ENCODE results near the gene ASPM. TPM values are rescaled to one million over a fixed set of nuclear protein-coding genes. Genes with fewer than 3 reads are reported as not detected.

The ASPM gene
- total and polyA plus RNA-seq, 2 of the 4 experiments (the other 2 are of a cell fraction): 7.1 to 27.8 TPM

DNA sequence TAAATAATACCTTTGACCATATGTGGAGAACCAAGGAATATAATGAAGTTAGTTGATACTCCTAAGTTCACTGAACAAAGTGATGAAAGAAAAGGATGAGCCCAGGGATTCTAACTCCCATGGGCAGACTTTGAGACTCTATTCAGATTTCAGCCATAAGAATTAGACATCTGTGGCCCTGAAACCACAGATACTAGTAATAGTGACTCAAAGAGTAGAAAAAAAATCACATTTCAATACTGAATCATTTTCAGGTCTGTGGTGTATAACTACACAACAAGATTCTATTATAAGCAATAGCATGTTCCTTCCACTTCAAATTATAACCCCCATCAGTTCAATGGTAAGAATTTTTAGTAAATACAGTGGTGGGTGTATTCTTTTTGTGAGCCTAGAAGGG, 63.0 kb downstream of the ASPM start:
- ATAC-seq (ENCODE audit: low read depth) (no peak), DNase-seq (no peak)
- no TSS peak for BruUV-seq (replicated peaks)
- CTCF ChIA-PET: no interaction called here
- Histone ChIP-seq H3K36me3 (ENCODE audit: control insufficient read depth, insufficient read depth, low read length) (peaks cover 4% of the 10 kb centered on the region), H3K9me1 (ENCODE audit: insufficient read depth, low read length) (no peaks in the 10 kb centered on the region), H4K5ac (ENCODE audit: low read depth, low read length) (no peak overlapping the region), H3K27ac (ENCODE audit: insufficient read depth, low read length) (no peak overlapping the region), H3K23ac (ENCODE audit: low read depth, low read length) (no peak overlapping the region), H3K4me3 (ENCODE audit: insufficient read depth, low read depth, low read length) (no peak overlapping the region), H2BK15ac (ENCODE audit: low read depth, low read length) (no peak overlapping the region), H2AK5ac (ENCODE audit: low read depth, low read length) (no peak overlapping the region), H4K8ac (ENCODE audit: low read depth in 2 of 2, low read length in 2 of 2) (no peak overlapping the region), H2AFZ (replicated peaks; ENCODE audit: low read length, poor library complexity) (no peak overlapping the region), H2BK5ac (ENCODE audit: low read depth, low read length, poor library complexity, severe bottlenecking) (no peak overlapping the region), H3K56ac (ENCODE audit: extremely low read depth, insufficient read depth, low read length) (no peak overlapping the region), H4K20me1 (ENCODE audit: insufficient read depth, low read length) (no peaks in the 10 kb centered on the region), H2BK20ac (ENCODE audit: low read depth, low read length) (no peak overlapping the region), H3K14ac (replicated peaks; ENCODE audit: low read depth, low read length) (no peak overlapping the region), H4K91ac (ENCODE audit: insufficient read depth, low read depth, low read length) (no peak overlapping the region), H3K27me3 (ENCODE audit: control insufficient read depth, insufficient read depth, low read length) (no peaks in the 10 kb centered on the region), H2AK9ac (replicated peaks; ENCODE audit: low read depth, low read length, poor library complexity) (no peak overlapping the region), H2BK120ac (ENCODE audit: low read depth, low read length) (no peak overlapping the region), H3K4me2 (ENCODE audit: low read depth, low read length) (no peak overlapping the region), H3K4ac (ENCODE audit: low read depth, low read length) (no peak overlapping the region), H3K9ac (ENCODE audit: low read depth, low read length) (no peak overlapping the region), H3K18ac (ENCODE audit: low read depth, low read length) (no peak overlapping the region), H3K9me3 (ENCODE audit: control insufficient read depth, insufficient read depth, low read length) (peaks cover 6% of the 10 kb centered on the region), H3K79me1 (ENCODE audit: low read depth in 1 of 2, low read length in 2 of 2) (no peaks in the 10 kb centered on the region; a peak in 1 of 4 replicates), H3K4me1 (ENCODE audit: control insufficient read depth, insufficient read depth, low read length) (no peaks in the 10 kb centered on the region)
- TF ChIP-seq MXI1 (IDR thresholded peaks at IDR 0.05; ENCODE audit: borderline replicate concordance, low read depth, low read length) (no peak), BHLHE40 (IDR thresholded peaks at IDR 0.05; ENCODE audit: low read depth, low read length) (no peak), FOS (IDR thresholded peaks at IDR 0.05; ENCODE audit: low read depth, low read length) (no peak), RCOR1 (IDR thresholded peaks at IDR 0.05; ENCODE audit: insufficient replicate concordance, low read length) (no peak), CHD1 (IDR thresholded peaks at IDR 0.05; ENCODE audit: low read depth, low read length) (no peak), CEBPB (IDR thresholded peaks at IDR 0.05; ENCODE audit: low read depth, low read length) (no peak), NFE2L2 (IDR thresholded peaks at IDR 0.05; ENCODE audit: low read depth, low read length) (no peak), POLR2A (IDR thresholded peaks at IDR 0.05; ENCODE audit: low read depth, low read length) (no peak), MAFK (IDR thresholded peaks at IDR 0.05; ENCODE audit: low read depth, low read length) (no peak), RAD21 (IDR thresholded peaks at IDR 0.05; ENCODE audit: low read length) (no peak), SMC3 (IDR thresholded peaks at IDR 0.05; ENCODE audit: low read depth, low read length) (no peak), MAZ (IDR thresholded peaks at IDR 0.05; ENCODE audit: borderline replicate concordance, low read depth, low read length) (no peak), RFX5 (IDR thresholded peaks at IDR 0.05; ENCODE audit: low read depth, low read length) (no peak)
- TF ChIP-seq, protein P1, sequence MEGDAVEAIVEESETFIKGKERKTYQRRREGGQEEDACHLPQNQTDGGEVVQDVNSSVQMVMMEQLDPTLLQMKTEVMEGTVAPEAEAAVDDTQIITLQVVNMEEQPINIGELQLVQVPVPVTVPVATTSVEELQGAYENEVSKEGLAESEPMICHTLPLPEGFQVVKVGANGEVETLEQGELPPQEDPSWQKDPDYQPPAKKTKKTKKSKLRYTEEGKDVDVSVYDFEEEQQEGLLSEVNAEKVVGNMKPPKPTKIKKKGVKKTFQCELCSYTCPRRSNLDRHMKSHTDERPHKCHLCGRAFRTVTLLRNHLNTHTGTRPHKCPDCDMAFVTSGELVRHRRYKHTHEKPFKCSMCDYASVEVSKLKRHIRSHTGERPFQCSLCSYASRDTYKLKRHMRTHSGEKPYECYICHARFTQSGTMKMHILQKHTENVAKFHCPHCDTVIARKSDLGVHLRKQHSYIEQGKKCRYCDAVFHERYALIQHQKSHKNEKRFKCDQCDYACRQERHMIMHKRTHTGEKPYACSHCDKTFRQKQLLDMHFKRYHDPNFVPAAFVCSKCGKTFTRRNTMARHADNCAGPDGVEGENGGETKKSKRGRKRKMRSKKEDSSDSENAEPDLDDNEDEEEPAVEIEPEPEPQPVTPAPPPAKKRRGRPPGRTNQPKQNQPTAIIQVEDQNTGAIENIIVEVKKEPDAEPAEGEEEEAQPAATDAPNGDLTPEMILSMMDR (conservative IDR thresholded peaks at IDR 0.05; ENCODE audit: low read depth, low read length): no peak
- TF ChIP-seq, protein P2, sequence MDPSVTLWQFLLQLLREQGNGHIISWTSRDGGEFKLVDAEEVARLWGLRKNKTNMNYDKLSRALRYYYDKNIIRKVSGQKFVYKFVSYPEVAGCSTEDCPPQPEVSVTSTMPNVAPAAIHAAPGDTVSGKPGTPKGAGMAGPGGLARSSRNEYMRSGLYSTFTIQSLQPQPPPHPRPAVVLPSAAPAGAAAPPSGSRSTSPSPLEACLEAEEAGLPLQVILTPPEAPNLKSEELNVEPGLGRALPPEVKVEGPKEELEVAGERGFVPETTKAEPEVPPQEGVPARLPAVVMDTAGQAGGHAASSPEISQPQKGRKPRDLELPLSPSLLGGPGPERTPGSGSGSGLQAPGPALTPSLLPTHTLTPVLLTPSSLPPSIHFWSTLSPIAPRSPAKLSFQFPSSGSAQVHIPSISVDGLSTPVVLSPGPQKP (IDR thresholded peaks at IDR 0.05; ENCODE audit: borderline replicate concordance, low read depth, low read length): no peak
- TF ChIP-seq, protein P3, sequence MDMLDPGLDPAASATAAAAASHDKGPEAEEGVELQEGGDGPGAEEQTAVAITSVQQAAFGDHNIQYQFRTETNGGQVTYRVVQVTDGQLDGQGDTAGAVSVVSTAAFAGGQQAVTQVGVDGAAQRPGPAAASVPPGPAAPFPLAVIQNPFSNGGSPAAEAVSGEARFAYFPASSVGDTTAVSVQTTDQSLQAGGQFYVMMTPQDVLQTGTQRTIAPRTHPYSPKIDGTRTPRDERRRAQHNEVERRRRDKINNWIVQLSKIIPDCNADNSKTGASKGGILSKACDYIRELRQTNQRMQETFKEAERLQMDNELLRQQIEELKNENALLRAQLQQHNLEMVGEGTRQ (IDR thresholded peaks at IDR 0.05; ENCODE audit: low read depth, low read length): no peak
- POLR2A ChIA-PET (ENCODE audit: unreplicated experiment): no interaction called here
- in situ Hi-C loops (cut with MboI; ENCODE audit: low sequenced_read_pairs): no loop called here
- intact Hi-C loops (cut with micrococcal nuclease): no loop called here
- dilution Hi-C loops (cut with HindIII; ENCODE audit: low sequenced_read_pairs, unreplicated experiment): no loop called here

Measured in IMR-90 (cell line).